ENCODE measurements around the gene KRT10.

GRCh38 chr17:40839194-40839593 lies 16.8 kb upstream of the KRT10 start:
- no peak for TF ChIP-seq CTCF (conservative IDR thresholded peaks at IDR 0.05 in 1 of 2, IDR thresholded peaks at IDR 0.05 in 1 of 2; ENCODE audit: low read depth in 1 of 2, low read length in 2 of 2)
- TF ChIP-seq EZH2 (IDR thresholded peaks at IDR 0.05; ENCODE audit: low read length, missing control alignments), result no peak

Measured in fibroblast of lung (primary cell).